H9 (cell line): ENCODE measurements around the gene TSC2. TPM values are rescaled to one million over a fixed set of nuclear protein-coding genes. Genes with fewer than 3 reads are reported as not detected.
"Not testable (repeated sequence)": the region's sequence is repeated elsewhere in the genome, so short reads cannot be mapped to it uniquely, and the experiment has no call there.

Source experiments
- DNase-seq: peaks from one replicate; pipeline ENCODE4 v3.0.0-alpha.2; 2017
- H2AFZ ChIP-seq: one replicate; pipeline ENCODE4 v1.6.1; 2013; ENCODE audit warnings: mild to moderate bottlenecking, low read length, control low read depth, moderate library complexity
- H2AK5ac ChIP-seq: 2 replicates; pipeline ENCODE4 v1.6.1; 2013; ENCODE audit warnings: low read length, control low read depth, mixed read lengths; ENCODE audit not compliant: insufficient read length
- H2BK120ac ChIP-seq: one replicate; pipeline ENCODE4 v1.6.1; 2013; ENCODE audit warnings: low read depth, mild to moderate bottlenecking, low read length, control low read depth, inconsistent platforms; ENCODE audit not compliant: poor library complexity, severe bottlenecking
- H2BK12ac ChIP-seq: 2 replicates; pipeline ENCODE4 v1.6.1; 2013; ENCODE audit warnings: low read length, control low read depth, mixed read lengths, low read depth; ENCODE audit not compliant: insufficient read length
- H2BK15ac ChIP-seq: 2 replicates; pipeline ENCODE4 v1.6.1; 2013; ENCODE audit warnings: low read depth, low read length, control low read depth
- H2BK20ac ChIP-seq: one replicate; pipeline ENCODE4 v1.6.1; 2013; ENCODE audit warnings: low read depth, mild to moderate bottlenecking, low read length, control low read depth, inconsistent platforms; ENCODE audit not compliant: poor library complexity, severe bottlenecking
- H2BK5ac ChIP-seq: 2 replicates; pipeline ENCODE4 v1.6.1; 2013; ENCODE audit warnings: low read length, control low read depth, mixed read lengths; ENCODE audit not compliant: insufficient read length
- H3K14ac ChIP-seq: 2 replicates; pipeline ENCODE4 v1.6.1; 2013; ENCODE audit warnings: low read length, control low read depth; ENCODE audit not compliant: insufficient read depth
- H3K18ac ChIP-seq: 2 replicates; pipeline ENCODE4 v1.6.1; 2013; ENCODE audit warnings: low read depth, mild to moderate bottlenecking, mixed read lengths, low read length, control low read depth; ENCODE audit not compliant: insufficient read length
- H3K23ac ChIP-seq: 2 replicates; pipeline ENCODE4 v1.6.1; 2013; ENCODE audit warnings: low read length, control low read depth, mixed read lengths, low read depth; ENCODE audit not compliant: insufficient read length
- H3K23me2 ChIP-seq: 2 replicates; pipeline ENCODE4 v1.6.1; 2013; ENCODE audit warnings: low read depth, mild to moderate bottlenecking, mixed read lengths, low read length, control low read depth; ENCODE audit not compliant: insufficient read length, poor library complexity, severe bottlenecking
- H3K27ac ChIP-seq: 2 replicates; pipeline ENCODE4 v1.5.1; 2013; ENCODE audit warnings: low read length, control low read depth, mixed read lengths, low read depth; ENCODE audit not compliant: insufficient read length
- H3K27me3 ChIP-seq: 2 replicates; pipeline ENCODE4 v1.6.1; 2013; ENCODE audit warnings: low read length, control low read depth, inconsistent platforms; ENCODE audit not compliant: insufficient read depth
- H3K4ac ChIP-seq: 2 replicates; pipeline ENCODE4 v1.6.1; 2013; ENCODE audit warnings: low read depth, mild to moderate bottlenecking, control low read depth, inconsistent platforms, low read length, moderate library complexity
- H3K4me1 ChIP-seq: 2 replicates; pipeline ENCODE4 v1.6.1; 2013; ENCODE audit warnings: low read length, control low read depth, inconsistent platforms; ENCODE audit not compliant: insufficient read depth
- H3K4me2 ChIP-seq: 2 replicates; pipeline ENCODE4 v1.6.1; 2013; ENCODE audit warnings: low read length, control low read depth, mixed read lengths; ENCODE audit not compliant: insufficient read length, insufficient read depth
- H3K56ac ChIP-seq: 2 replicates; pipeline ENCODE4 v1.6.1; 2013; ENCODE audit warnings: low read depth, mild to moderate bottlenecking, mixed read lengths, low read length, control low read depth; ENCODE audit not compliant: insufficient read length
- H3K79me1 ChIP-seq: 2 replicates; pipeline ENCODE4 v1.6.1; 2013; ENCODE audit warnings: low read depth, mild to moderate bottlenecking, moderate library complexity, low read length, control low read depth, inconsistent platforms; ENCODE audit not compliant: insufficient read depth, poor library complexity, severe bottlenecking
- H3K79me2 ChIP-seq: 2 replicates; pipeline ENCODE4 v1.6.1; 2013; ENCODE audit warnings: low read length, control low read depth, inconsistent platforms; ENCODE audit not compliant: insufficient read depth
- H3K9ac ChIP-seq: 2 replicates; pipeline ENCODE4 v1.6.1; 2013; ENCODE audit warnings: low read length, control low read depth, mixed read lengths; ENCODE audit not compliant: insufficient read length; ENCODE audit errors: extremely low read depth
- H3K9me3 ChIP-seq: one replicate; pipeline ENCODE4 v1.6.1; 2013; ENCODE audit warnings: low read depth, low read length, inconsistent platforms; ENCODE audit not compliant: control insufficient read depth
- H3T11ph ChIP-seq: one replicate; pipeline ENCODE4 v1.6.1; 2013; ENCODE audit warnings: mild to moderate bottlenecking, low read length, control low read depth, inconsistent platforms
- H4K20me1 ChIP-seq: one replicate; pipeline ENCODE4 v1.6.1; 2013; ENCODE audit not compliant: control insufficient read depth, insufficient read length, insufficient read depth
- H4K5ac ChIP-seq: 2 replicates; pipeline ENCODE4 v1.6.1; 2013; ENCODE audit warnings: low read depth, mild to moderate bottlenecking, mixed read lengths, low read length, control low read depth; ENCODE audit not compliant: insufficient read length
- H4K8ac ChIP-seq: replicated peaks from 2 replicates; pipeline ENCODE4 v1.6.1; 2013; ENCODE audit warnings: low read length, control low read depth, mixed read lengths, low read depth; ENCODE audit not compliant: insufficient read length
- H4K91ac ChIP-seq: 2 replicates; pipeline ENCODE4 v1.6.1; 2013; ENCODE audit warnings: low read depth, mild to moderate bottlenecking, moderate library complexity, mixed read lengths, low read length, control low read depth; ENCODE audit not compliant: insufficient read length
- H3K27ac Mint-ChIP-seq, 3 experiments: 2 replicates in 2 of 3; 3 replicates in 1 of 3; pipeline ENCODE4 v1.8.0; 2020 to 2021; ENCODE audit warnings: mixed read lengths in 3 of 3, mild to moderate bottlenecking in 1 of 3, moderate library complexity in 1 of 3
- H3K27me3 Mint-ChIP-seq: 2 replicates; pipeline ENCODE4 v1.8.0; 2021; ENCODE audit warnings: low read depth, mild to moderate bottlenecking, moderate library complexity, mixed read lengths
- H3K36me3 Mint-ChIP-seq, 3 experiments: 2 replicates in 2 of 3; 3 replicates in 1 of 3; pipeline ENCODE4 v1.8.0; 2020 to 2021; ENCODE audit warnings: low read depth in 3 of 3, mixed read lengths in 3 of 3; ENCODE audit not compliant: insufficient read depth in 1 of 3
- H3K4me1 Mint-ChIP-seq, 2 experiments: 2 replicates each; pipeline ENCODE4 v1.8.0; 2020; ENCODE audit warnings: mixed read lengths in 2 of 2
- H3K4me3 Mint-ChIP-seq, 2 experiments: 2 replicates in 1 of 2; 3 replicates in 1 of 2; pipeline ENCODE4 v1.8.0; 2020 to 2021; ENCODE audit warnings: mild to moderate bottlenecking in 2 of 2, mixed read lengths in 2 of 2, moderate library complexity in 1 of 2
- H3K9me3 Mint-ChIP-seq, 2 experiments: 2 replicates in 1 of 2; 3 replicates in 1 of 2; pipeline ENCODE4 v1.8.0; 2020; ENCODE audit warnings: mild to moderate bottlenecking in 2 of 2, mixed read lengths in 2 of 2, moderate library complexity in 1 of 2
- WGBS: extraction: QIAGEN DNeasy Blood & Tissue Kit; methylation state at CpG from one replicate; pipeline ENCODE4 v1.1.7; 2013; ENCODE audit warnings: missing lambda C conversion rate, low lambda C conversion rate, mixed read lengths; ENCODE audit not compliant: insufficient read length; ENCODE audit errors: extremely low coverage; 5-methylcytosine and 5-hydroxymethylcytosine counted together
- total RNA-seq: library from RNA; stranded (reverse); gene quantifications from 2 replicates; pipeline ENCODE4 v1.2.1, GENCODE V29; 2021
- TF ChIP-seq, protein P1 (sequence below): fragments of 200-600 bp; sonication (generic); conservative IDR thresholded peaks from 3 replicates; pipeline ENCODE4 v1.8.0; 2021; ENCODE audit warnings: antibody characterized with exemption, mild to moderate bottlenecking

The TSC2 gene
- total RNA-seq, 1 experiment from 2014 or later: 122 TPM

- H3K23ac ChIP-seq: no peak overlapping the region
- H3K18ac ChIP-seq: no peak overlapping the region
- H4K5ac ChIP-seq: no peak overlapping the region
- Mint-ChIP-seq H3K27me3 (no peaks in the 10 kb centered on the region), H3K4me3 (no peak overlapping the region), H3K4me1 (peaks cover 16 to 22% of the 10 kb centered on the region in 2 experiments), H3K9me3 (no peaks in the 10 kb centered on the region), H3K36me3 (no peaks in the 10 kb centered on the region), H3K27ac (no peak overlapping the region; a peak in 1 of 7 replicates)
- no peaks in the 10 kb centered on the region for H3K79me1 ChIP-seq
- no peak overlapping the region for H3T11ph ChIP-seq
- no peaks in the 10 kb centered on the region for H3K23me2 ChIP-seq
- H4K20me1 ChIP-seq: no peaks in the 10 kb centered on the region
- no peaks in the 10 kb centered on the region for H3K27me3 ChIP-seq
- no peak overlapping the region for H2BK12ac ChIP-seq
- H2BK15ac ChIP-seq: no peak overlapping the region
- H2AK5ac ChIP-seq: no peak overlapping the region
- no CpG with 5 or more reads among the region's 17 CpGs for WGBS
- H2AFZ ChIP-seq: no peak overlapping the region
- no peak overlapping the region for H3K56ac ChIP-seq
- TF ChIP-seq, protein P1, sequence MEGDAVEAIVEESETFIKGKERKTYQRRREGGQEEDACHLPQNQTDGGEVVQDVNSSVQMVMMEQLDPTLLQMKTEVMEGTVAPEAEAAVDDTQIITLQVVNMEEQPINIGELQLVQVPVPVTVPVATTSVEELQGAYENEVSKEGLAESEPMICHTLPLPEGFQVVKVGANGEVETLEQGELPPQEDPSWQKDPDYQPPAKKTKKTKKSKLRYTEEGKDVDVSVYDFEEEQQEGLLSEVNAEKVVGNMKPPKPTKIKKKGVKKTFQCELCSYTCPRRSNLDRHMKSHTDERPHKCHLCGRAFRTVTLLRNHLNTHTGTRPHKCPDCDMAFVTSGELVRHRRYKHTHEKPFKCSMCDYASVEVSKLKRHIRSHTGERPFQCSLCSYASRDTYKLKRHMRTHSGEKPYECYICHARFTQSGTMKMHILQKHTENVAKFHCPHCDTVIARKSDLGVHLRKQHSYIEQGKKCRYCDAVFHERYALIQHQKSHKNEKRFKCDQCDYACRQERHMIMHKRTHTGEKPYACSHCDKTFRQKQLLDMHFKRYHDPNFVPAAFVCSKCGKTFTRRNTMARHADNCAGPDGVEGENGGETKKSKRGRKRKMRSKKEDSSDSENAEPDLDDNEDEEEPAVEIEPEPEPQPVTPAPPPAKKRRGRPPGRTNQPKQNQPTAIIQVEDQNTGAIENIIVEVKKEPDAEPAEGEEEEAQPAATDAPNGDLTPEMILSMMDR: no peak
- H4K8ac ChIP-seq: no peak overlapping the region
- no peak overlapping the region for H3K9ac ChIP-seq
- H3K79me2 ChIP-seq: peaks cover 3% of the 10 kb centered on the region; the same call in 1 of the 2 replicates
- H2BK20ac ChIP-seq: no peak overlapping the region
- H3K9me3 ChIP-seq: no peaks in the 10 kb centered on the region
- H3K27ac ChIP-seq: no peak overlapping the region
- H4K91ac ChIP-seq: no peak overlapping the region
- H3K4ac ChIP-seq: no peak overlapping the region
- H2BK5ac ChIP-seq: no peak overlapping the region
- H3K4me2 ChIP-seq: no peak overlapping the region
- H3K4me1 ChIP-seq: no peaks in the 10 kb centered on the region; the same call in 1 of the 2 replicates
- H3K14ac ChIP-seq: no peak overlapping the region
- no peak for DNase-seq
- H2BK120ac ChIP-seq: no peak overlapping the region
Observed at GRCh38 chr16:2122429-2122828, 74.6 kb downstream of the TSC2 start.

GRCh38 chr16:2122934-2123683, 75.3 kb downstream of the TSC2 start:
- H4K91ac ChIP-seq, H4K8ac ChIP-seq, H2BK15ac ChIP-seq, H3K4me2 ChIP-seq, H3K4me1 ChIP-seq, H2AFZ ChIP-seq, H3K27ac Mint-ChIP-seq, H3K36me3 Mint-ChIP-seq, H4K5ac ChIP-seq, H3K79me2 ChIP-seq, H3K23me2 ChIP-seq, H3K4me3 Mint-ChIP-seq, H2BK12ac ChIP-seq, H2BK120ac ChIP-seq, H3K9me3 Mint-ChIP-seq, H3K9me3 ChIP-seq, H3K27me3 Mint-ChIP-seq, H3K79me1 ChIP-seq, H3K27me3 ChIP-seq, H3K18ac ChIP-seq, H3K56ac ChIP-seq, H3K23ac ChIP-seq, H3K27ac ChIP-seq, H4K20me1 ChIP-seq, H2BK20ac ChIP-seq, H3K4ac ChIP-seq, H3K14ac ChIP-seq, H3T11ph ChIP-seq, H2AK5ac ChIP-seq, DNase-seq, H3K9ac ChIP-seq, H2BK5ac ChIP-seq: not testable (repeated sequence)
- WGBS: no CpG with 5 or more reads among the region's 26 CpGs
- H3K4me1 Mint-ChIP-seq: peaks cover 16 to 22% of the 10 kb centered on the region in 2 experiments
